ENCODE data around the gene KLK10. TPM values are rescaled to one million over a fixed set of nuclear protein-coding genes. Genes with fewer than 3 reads are reported as not detected.

Gene KLK10
- total RNA-seq, 1 experiment from 2014 or later, result 33.6 TPM

GRCh38 chr19:51005248-51005647 lies 14.3 kb downstream of the KLK10 start:
- BruUV-seq (replicated peaks), result no TSS peak
- Histone ChIP-seq H3K27ac (ENCODE audit: low read depth, low read length) (no peak overlapping the region), H3K36me3 (ENCODE audit: control insufficient read depth in 1 of 2, insufficient read depth in 2 of 2, low read length in 2 of 2) (no peaks in the 10 kb centered on the region), H3K9me3 (ENCODE audit: control insufficient read depth in 1 of 2, insufficient read depth in 1 of 2, low read depth in 1 of 2, low read length in 2 of 2) (no peaks in the 10 kb centered on the region), H2AFZ (ENCODE audit: low read depth, low read length, poor library complexity, severe bottlenecking) (no peak overlapping the region), H3K4me2 (ENCODE audit: low read length) (no peak overlapping the region), H4K20me1 (ENCODE audit: insufficient read depth) (no peaks in the 10 kb centered on the region), H3K9me2 (ENCODE audit: insufficient read depth) (no peaks in the 10 kb centered on the region), H3K9ac (ENCODE audit: low read length) (no peak overlapping the region), H3K4me1 (ENCODE audit: control insufficient read depth in 1 of 2, insufficient read depth in 2 of 2, low read length in 2 of 2) (peaks cover 16 to 35% of the 10 kb centered on the region in 2 experiments), H3K79me2 (ENCODE audit: insufficient read depth, low read length) (peaks cover 7% of the 10 kb centered on the region; the same call in 1 of the 2 replicates), H3K27me3 (ENCODE audit: insufficient read depth, low read length) (no peaks in the 10 kb centered on the region), H3K4me3 (replicated peaks in 1 of 2; ENCODE audit: low read depth in 1 of 2, low read length in 2 of 2) (no peak overlapping the region)
- no peak for TF ChIP-seq CEBPB (IDR thresholded peaks at IDR 0.05; ENCODE audit: low read depth)
- no peak for TF ChIP-seq SIN3A (IDR thresholded peaks at IDR 0.05; ENCODE audit: low read depth)
- TF ChIP-seq ELF1 (IDR thresholded peaks at IDR 0.05; ENCODE audit: borderline replicate concordance, low read depth), result no peak
- no peak for TF ChIP-seq ATF3 (IDR thresholded peaks at IDR 0.05)
- TF ChIP-seq EGR1 (IDR thresholded peaks at IDR 0.05; ENCODE audit: low read depth), result no peak
- no peak for TF ChIP-seq MAX (IDR thresholded peaks at IDR 0.05)
- TF ChIP-seq EZH2 (IDR thresholded peaks at IDR 0.05), result no peak
- TF ChIP-seq, protein P1, sequence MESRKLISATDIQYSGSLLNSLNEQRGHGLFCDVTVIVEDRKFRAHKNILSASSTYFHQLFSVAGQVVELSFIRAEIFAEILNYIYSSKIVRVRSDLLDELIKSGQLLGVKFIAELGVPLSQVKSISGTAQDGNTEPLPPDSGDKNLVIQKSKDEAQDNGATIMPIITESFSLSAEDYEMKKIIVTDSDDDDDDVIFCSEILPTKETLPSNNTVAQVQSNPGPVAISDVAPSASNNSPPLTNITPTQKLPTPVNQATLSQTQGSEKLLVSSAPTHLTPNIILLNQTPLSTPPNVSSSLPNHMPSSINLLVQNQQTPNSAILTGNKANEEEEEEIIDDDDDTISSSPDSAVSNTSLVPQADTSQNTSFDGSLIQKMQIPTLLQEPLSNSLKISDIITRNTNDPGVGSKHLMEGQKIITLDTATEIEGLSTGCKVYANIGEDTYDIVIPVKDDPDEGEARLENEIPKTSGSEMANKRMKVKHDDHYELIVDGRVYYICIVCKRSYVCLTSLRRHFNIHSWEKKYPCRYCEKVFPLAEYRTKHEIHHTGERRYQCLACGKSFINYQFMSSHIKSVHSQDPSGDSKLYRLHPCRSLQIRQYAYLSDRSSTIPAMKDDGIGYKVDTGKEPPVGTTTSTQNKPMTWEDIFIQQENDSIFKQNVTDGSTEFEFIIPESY (IDR thresholded peaks at IDR 0.05; ENCODE audit: extremely low read depth, insufficient replicate concordance, low read length), result no peak
- TF ChIP-seq EZH2phosphoT487 (IDR thresholded peaks at IDR 0.05; ENCODE audit: borderline replicate concordance), result no peak
- RAD21 ChIA-PET (ENCODE audit: low non-redundant PET in 1 of 2, low total read pairs in 2 of 2, uncharacterized antibody in 2 of 2, unreplicated experiment in 2 of 2), result no interaction called here
- DNase-seq (ENCODE audit: low read depth, low spot score), result no peak
- no peak for ATAC-seq
- intact Hi-C loops (cut with micrococcal nuclease), result no loop called here
- POLR2A ChIA-PET, result no interaction called here
- CTCF ChIA-PET, result no interaction called here
